ENCODE measurements around the gene LAMA3.

LAMA3 gene

DNA sequence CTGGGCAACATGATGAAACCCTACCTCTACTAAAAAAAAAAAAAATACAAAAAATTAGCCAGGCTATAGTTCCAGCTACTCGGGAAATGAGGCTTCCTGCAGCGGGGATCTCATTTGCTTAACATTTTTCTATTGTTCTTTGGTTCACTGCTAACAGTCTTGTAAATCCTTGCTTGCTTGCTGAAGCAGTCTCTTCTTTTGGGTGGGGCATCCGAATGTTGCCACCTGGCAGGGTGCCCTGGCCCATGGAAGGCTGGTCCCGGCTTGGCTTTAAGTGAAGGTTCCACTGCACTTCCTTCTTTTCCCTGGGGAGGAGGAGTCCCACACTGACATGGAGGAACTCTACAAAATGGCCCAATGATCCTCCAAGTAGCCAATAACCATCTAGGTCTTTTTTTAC is 20.5 kb upstream of the LAMA3 start:
- DNase-seq (ENCODE audit: low read depth in 2 of 2), result no peak

DNA sequence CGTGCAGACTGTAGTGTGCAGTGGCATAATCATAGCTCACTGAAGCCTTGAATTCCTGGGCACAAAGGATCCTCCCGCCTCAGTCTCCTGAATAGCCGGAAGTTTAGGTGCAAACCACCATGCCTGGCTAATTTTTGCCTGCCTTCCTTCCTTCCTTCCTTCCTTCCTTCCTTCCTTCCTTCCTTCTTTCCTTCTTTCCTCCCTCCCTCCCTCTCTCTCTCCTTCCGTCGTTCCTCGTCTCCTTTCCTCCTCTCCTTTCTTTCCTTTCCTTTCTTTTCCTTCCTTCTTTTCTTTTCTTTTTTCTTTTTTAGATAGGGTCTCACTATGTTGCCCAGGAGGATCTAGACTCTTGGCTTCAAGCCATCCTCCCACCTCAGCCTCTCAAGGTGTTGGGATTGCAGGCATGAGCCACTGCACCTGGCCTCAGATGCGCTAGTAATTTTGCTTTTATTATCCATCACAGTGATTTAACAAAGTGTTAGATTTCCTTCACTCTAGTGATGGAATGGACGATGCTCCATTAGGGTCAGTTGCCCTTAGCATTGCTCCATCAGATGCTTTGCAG is 20.0 kb upstream of the LAMA3 start:
- DNase-seq (ENCODE audit: low read depth in 2 of 2), result no peak

DNA sequence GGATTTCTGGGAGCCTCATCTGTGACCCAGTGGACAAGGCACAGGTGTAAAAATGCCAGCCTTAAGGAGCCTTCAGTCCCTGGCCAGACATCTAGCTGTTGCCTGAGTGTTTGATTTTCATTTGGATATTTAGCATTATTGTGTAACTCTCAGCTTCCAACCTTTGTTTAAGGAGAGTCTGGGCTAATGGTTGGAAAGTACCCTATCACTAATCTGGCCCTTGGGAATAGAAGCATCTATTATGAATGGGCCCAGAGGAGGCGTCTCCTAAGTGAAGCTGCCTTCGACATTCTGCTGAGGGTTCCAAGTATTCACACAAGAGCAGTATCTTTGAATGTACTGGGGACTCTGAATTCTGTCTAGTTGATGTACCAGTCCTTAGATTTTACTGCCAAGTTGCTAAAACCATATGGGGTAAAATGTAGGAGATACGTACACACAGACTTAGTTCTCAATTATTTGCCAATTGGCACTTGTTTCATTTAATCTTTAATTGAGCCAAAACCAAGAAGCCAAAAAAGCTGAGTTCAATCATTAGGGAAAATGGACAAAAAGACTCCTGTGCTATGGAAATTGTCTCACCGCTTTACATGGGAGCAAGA is 19.3 kb upstream of the LAMA3 start:
- DNase-seq (ENCODE audit: low read depth in 2 of 2), result no peak

DNA sequence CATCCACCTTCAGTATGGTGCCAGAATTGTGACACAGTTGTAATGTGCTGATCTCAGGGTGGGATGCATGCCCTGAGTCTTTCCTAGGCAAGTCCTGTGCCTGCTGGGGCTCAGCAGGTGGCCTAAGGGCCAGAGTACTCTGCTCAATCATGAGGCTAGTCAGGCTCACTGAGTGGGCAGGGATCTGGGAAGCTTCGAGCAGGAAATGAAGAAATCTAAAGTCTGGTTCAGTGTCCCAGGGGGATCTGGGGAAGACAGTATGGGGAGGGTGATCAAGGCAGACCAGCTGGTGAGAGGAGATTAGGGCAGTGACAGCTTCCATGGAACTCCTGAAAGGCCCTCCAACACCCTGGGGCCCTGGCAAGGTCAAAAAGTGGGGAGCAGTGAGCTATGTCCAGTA is 17.7 kb upstream of the LAMA3 start:
- no peak for DNase-seq (ENCODE audit: low read depth in 2 of 2)

DNA sequence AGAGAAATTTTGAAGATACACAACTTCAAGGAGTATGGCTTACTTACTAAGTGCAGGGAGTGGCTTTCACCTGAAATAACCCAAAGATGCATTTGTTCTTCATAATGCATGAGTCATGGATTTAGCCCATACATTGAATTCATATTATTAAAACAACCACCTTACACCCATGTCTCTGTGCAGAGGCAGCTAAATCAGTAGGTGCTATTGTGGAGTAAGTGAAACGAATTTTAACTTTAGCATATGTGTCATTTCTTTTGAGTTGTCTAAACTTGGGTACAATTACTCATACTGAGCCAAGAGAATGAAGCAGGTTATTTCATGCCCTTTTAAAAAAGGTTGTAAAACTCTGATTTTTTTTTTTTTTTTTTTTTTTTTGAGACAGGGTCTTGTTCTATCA is 15.5 kb upstream of the LAMA3 start:
- DNase-seq (ENCODE audit: low read depth in 2 of 2), result no peak

DNA sequence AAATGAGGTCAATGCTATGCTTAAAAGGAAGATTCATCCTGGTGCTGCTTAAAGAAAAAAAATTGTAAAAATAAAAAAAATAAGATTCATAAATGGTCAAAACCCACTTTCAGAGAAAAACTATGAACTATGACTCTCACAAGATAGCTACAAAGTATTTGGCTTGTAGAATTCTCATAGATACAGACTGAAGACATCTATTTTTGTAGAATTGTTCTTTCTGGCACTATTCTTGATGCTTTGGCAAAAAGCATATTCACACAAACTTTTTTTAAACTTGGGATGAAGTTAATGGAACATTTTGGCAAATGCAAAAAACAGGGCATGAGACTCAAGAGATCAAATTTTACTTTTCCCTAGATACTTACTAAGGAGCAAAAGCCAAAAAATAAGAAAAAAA is 14.0 kb upstream of the LAMA3 start:
- DNase-seq (ENCODE audit: low read depth in 2 of 2), result no peak

DNA sequence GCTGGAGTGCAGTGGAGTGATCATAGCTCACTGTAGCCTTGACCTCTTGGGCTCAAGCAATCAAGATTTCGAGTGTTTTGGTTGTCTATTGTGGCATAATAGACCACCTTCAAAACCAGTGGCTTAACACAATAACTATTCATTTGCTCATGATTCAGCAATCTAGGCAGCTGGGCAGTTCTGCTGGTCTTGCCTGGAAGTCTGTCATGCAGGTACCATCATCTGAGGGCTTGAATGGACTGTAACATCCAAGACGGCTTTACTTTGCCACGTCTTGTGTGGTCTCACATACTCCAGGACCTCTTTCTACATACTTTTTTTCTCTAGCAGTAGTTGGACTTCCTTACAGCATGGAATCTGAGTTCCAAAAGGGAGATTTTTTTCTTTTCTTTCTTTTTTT is 13.4 kb upstream of the LAMA3 start:
- DNase-seq (ENCODE audit: low read depth in 2 of 2), result no peak

DNA sequence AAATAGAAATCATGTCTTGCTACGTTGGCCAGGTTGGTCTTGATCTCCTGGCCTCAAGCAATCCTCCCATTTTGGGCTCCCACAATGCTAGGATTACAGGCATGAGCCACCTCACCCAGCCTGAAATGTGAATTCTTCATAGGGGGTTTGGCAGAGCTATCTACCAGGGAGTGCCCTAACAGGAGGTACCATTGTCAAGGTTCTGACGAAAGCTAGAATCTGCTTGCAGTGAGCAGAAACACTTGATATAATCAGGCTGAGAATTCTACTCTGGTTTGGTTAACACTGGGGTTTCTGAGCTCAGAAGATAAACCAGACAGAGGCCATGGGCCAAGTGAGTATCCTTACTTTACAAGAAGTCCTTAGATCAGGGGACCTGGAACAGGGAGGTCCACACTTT is 7.2 kb upstream of the LAMA3 start:
- DNase-seq (ENCODE audit: low read depth in 2 of 2), result no peak

DNA sequence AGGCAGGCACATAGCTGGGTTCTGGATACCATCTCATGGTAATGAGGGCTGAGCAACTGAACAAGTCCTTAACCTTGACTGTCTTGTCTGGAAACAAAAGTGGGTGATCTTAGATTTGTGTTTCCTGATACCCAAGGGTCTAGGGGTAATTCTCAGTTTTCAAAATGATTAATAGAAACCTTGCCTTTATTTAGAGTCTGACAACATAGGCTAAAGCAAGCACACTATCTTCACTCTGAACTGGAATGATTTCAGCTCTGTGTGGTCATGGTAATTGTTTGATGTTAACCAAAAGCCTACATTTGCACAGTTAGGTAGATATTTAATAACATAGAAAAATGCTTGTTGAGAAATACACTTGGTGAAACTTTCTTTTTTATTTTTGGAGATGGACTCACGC is 6.8 kb upstream of the LAMA3 start:
- DNase-seq (ENCODE audit: low read depth in 2 of 2), result no peak

DNA sequence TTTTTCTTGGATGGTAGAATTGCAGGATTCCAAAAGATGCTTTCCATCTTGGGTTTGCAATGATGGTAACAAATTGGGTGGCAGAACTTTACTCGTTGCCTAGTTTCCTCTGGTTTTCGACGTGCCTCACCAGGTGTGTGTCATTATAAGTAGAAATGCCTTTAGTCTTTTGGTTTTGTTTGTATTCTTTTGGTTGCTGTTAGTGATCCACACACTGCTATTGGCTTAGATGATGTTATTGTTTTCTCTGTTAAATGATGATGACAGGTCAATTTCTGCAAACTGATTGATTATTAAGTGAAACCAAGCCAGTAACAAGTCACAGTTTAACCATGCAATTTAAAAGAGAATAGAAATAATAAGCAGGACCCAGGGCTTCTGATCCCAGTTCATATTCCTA is 6.1 kb upstream of the LAMA3 start:
- DNase-seq (ENCODE audit: low read depth in 2 of 2), result no peak

DNA sequence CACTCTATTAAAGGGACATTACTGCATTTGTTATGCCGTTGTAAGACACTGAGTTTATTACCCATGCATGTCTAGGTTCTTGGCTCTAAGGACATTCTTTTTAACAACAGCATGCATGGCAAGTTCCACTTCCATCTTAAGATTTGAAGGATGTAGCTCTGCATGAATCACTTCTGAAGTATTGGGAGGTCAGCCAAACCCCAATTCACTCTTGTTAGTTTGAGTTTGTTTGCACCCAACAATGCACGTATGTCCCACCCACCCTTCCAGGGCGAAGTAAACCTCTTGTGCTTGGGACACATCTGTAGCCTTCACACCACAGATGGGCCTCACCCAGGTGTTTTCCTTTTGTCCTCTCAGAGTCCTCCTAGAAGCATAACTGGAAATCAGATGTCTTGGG is 5.6 kb upstream of the LAMA3 start:
- DNase-seq (ENCODE audit: low read depth in 2 of 2), result no peak

DNA sequence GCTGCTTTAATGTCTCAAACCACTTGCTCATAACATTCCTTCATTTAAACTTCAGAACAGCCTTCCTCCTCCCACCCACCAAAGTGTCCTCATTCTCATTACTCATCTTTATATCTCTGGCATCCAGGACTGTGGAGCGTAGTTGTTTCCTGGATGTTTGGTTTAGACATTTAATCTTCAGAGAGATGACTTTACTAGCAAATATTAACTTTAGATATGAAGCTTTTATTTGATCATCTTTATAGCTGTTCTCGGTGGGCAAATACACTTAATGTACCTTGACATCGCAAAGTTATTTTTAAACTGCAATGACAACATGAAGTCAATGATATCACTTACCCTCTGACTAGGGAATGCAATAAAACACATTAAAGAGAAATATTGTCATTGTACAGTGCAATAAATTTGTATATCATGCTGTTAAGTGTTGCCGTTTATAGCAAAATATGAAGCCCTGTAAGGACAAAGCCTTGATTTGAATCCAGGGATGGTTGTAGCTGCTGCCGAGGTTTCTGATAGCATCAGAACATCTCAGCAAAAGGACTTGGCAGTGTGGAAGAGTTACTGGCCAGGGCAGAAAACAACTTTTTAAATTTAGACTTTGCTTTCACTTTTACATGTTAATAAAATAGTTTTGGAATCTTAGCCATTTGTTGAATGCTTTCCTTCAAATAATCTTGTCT is 4.6 kb upstream of the LAMA3 start:
- DNase-seq (ENCODE audit: low read depth in 2 of 2), result no peak

DNA sequence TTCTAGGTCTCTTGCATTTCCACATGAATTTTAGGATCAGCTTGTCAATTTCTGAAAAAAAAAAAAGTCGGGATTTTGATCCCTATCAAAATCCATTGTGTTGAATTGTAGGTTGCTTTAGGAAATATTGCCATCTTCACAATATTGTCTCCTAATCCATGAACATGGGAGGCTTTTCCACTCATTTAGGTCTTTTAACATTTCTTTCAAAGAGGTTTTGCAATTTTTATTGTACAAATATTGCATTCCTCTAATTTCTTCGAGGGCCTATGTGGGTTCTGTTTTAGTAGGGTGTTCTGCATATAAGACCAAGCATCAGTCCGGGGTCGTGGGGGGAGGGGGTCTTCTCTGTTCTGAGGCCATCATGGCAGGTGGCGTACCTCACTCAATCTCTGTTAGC is 725 bp upstream of the LAMA3 start:
- DNase-seq (ENCODE audit: low read depth in 2 of 2), result no peak

DNA sequence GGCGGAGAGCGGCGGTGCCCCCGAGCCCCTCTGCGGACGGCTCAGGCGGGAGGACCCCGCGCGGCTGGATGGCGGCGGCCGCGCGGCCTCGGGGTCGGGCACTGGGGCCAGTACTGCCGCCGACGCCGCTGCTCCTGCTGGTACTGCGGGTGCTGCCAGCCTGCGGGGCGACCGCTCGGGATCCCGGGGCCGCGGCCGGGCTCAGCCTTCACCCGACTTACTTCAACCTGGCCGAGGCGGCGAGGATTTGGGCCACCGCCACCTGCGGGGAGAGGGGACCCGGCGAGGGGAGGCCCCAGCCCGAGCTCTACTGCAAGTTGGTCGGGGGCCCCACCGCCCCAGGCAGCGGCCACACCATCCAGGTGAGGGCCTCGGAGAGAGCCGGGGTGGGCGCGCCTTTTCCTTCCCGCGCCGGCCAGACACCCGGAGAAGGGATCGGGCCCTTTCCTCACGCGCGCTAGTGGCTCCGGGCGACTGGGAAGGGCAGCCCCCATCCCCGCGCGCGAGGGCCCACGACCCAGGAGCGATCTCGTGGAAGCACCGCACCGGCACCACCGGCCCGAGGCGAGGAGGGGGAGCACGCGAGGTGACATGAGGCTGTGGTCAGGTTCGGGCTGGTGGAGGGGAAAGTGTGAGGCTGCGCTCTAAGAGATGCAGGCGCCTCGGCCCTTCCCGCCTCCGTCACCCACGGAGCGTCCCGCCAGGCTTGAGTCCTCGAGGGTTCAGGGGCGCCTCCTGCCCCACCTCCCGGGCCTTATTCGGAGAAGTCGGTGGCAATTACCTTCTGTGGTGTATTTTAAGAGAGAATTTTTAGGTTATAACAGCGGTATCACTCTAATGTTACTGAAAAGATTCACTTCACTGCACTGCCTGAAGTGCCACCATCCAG is 607 bp downstream of the LAMA3 start:
- no peak for DNase-seq (ENCODE audit: low read depth in 2 of 2)

DNA sequence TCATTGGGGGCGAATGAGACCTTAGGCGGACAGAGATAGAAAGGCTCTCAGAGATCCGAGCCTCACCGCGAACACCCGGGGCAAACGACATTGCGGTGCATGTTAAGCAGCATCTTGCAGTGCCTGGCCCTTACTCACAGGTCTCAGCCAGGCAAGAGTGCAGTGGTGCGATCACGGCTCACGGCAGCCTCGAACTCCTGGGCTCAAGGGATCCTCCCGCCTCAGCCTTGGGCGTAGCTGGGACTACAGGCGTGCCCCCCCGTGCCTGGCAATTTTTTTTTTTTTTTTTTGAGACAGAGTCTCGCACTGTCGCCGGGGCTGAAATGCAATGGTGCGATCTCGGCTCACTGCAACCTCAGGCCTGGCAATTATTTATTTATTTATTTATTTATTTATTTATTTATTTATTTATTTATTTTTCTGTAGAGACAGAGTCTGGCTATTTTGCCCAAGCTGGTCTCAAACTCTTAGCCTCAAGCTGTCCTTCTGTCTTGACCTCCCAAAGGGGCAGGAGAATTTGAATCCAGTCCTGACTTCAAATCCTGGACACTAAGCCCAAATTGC is 1.3 kb downstream of the LAMA3 start:
- no peak for DNase-seq (ENCODE audit: low read depth in 2 of 2)

DNA sequence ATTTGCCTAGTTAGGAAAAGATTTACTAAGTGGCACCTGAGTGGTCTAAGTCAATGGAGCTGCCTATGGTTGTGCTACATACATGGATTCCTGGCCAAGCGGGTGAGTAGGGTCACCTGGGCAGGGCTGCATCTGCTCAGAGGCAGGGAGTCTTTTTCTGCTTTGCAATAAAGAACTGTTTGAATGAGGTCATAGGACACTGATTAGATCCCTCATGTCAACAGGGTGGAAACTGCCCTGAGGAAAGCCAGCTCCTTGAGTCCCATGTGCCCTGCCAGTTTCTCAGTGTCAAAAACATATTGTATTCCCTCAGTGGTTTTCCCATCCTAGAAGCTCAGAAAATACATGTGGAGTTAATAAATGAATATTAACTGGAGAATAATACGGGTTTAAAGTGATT is 4.6 kb downstream of the LAMA3 start:
- DNase-seq (ENCODE audit: low read depth in 2 of 2), result no peak

DNA sequence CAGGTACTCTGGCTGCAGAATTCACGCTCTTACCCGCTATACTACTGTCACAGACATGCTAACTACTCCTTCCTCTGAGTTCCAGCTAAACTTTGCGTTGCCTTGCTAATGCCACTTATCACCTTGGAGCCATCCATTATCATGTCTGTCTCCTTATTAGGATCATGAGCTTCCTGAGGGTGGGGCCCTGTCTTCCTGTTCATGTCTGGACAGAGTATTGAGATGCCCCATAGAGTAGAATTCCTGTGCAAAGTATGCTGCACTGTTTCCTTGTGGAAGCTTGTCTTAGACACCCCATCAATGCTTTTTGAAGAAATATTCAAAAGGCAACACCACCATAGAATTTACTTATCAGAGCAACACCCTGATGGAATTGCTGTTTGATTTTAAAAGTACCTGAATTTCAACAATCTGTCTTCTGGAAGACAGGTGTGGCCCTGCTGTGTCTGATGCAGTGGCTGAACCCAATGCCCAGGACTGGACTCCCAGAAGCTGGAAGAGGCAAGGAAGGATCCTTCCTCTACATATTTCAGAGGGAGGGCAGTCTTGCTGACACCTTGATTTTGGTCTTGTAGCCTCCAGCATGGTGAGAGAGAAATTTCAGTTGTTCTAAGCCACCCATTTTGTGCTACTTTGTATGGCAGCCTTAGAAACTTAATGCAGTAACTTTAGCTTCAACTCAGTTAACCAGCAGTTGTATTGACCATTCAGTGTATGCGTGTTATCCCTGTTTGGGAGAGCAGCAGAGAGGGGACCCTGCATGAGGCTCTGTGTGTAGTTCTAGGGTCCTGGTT is 5.6 kb downstream of the LAMA3 start:
- DNase-seq (ENCODE audit: low read depth in 2 of 2), result no peak

DNA sequence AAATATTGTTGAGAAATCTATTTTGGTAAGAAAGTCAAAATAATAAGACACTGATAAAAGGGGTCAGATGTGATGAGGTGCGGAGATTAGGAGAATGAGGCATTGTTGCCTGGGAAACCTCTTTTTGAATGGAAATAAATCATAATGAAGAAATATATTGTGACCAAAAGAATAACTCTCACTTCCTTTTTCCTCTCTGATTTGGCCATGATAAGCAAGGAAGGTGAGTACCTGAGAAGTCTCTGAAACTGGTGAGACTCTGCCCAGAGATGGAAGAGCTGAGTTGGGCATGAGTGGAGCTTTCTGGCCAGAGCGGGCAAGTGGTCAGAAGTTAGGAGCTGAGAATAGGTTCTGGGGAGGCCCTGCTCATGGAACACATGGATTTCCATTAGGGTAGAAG is 11.8 kb downstream of the LAMA3 start:
- no peak for DNase-seq (ENCODE audit: low read depth in 2 of 2)

DNA sequence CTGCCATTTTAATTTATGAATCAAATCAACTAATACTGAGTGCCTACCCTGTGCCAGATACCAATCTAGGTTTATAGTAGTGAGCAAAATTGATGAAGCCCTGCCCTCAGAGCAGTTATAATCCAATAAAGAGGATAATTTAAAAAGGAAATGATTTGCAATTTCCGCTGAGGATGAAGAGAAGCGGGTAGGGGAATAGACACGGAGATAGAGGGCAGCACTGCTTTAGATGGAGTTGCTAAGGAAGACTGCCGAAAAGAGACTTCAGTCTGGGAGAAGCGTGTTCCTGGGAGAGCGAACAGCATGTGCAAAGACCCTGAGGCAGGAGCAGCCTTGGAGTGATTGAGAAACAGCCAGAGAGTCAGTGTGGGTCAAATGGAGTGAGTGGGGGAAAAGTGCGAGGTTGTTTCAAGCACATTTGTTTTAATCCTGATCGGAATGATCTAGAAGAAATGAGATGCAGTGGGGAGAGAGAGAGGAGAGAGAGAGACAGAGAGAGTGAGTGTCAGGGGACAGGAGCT is 12.4 kb downstream of the LAMA3 start:
- no peak for DNase-seq (ENCODE audit: low read depth in 2 of 2)

DNA sequence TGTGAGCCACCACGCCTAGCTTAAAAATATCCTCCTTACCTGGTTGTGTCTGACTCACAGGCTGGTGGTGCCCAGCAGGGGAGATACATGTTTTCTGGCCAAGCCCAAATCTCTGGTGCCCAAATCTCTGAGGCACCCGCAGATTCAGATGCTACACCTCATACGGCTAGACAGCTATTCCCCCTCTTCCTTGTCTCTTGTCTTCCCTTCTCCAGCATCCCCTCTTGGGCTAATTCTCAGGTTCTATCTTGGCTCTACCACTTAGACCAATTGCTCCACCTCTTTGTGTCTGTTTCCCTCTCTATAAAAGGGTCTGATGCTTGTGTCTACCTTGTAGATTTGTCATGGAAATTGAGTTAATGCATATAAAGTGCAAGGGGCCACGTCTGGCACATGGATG is 13.4 kb downstream of the LAMA3 start:
- no peak for DNase-seq (ENCODE audit: low read depth in 2 of 2)

All from stimulated activated CD4-positive, alpha-beta T cell treated with anti-CD3 and anti-CD28 coated beads, Interleukin-15, amount 100 ng/mL, for 48 hours (primary cell).